GM13977 (cell line): ENCODE data around the gene FMNL3.

Source experiments
- DNase-seq: peaks from one replicate; pipeline ENCODE4 v3.0.0; 2012; ENCODE audit warnings: low spot score
- CTCF ChIP-seq: IDR thresholded peaks from 2 replicates; pipeline ENCODE4 v1.5.1; 2012; ENCODE audit warnings: mild to moderate bottlenecking, control low read depth; ENCODE audit not compliant: insufficient read depth; ENCODE audit errors: extremely low read depth, missing control alignments
- in situ Hi-C: fragments of 300-500 bp; cut with MboI; formaldehyde crosslinking; loops from one replicate; pipeline ENCODE4 v1.12.0; 2022; ENCODE audit warnings: low sequenced_read_pairs, low pct_unique_long_range_greater_than_20kb, mixed read lengths, inconsistent platforms; ENCODE audit not compliant: unreplicated experiment

FMNL3 gene

GRCh38 chr12:49588281-49588680 is 118.9 kb downstream of the FMNL3 start:
- no peak for DNase-seq
- in situ Hi-C loops: no loop called here
- TF ChIP-seq CTCF: no peak

- in situ Hi-C loops: no loop called here
- DNase-seq: no peak
- TF ChIP-seq CTCF: no peak
Measured at GRCh38 chr12:49587174-49587908, 119.9 kb downstream of the FMNL3 start.
